ENCODE results near the gene PRRG4.

- TF ChIP-seq CTCF (IDR thresholded peaks at IDR 0.05) = no peak
- TF ChIP-seq ZFX (IDR thresholded peaks at IDR 0.05; ENCODE audit: borderline replicate concordance) = no peak
Observed at GRCh38 chr11:32796425-32796824, 33.3 kb upstream of the PRRG4 start.
